Measurements from ENCODE around the gene SOX10.

Gene SOX10

GRCh38 chr22:37929390-37929789 is 55.0 kb downstream of the SOX10 start:
- no peak for DNase-seq

GRCh38 chr22:37927637-37927936 is 56.8 kb downstream of the SOX10 start:
- no peak for DNase-seq

GRCh38 chr22:37926771-37927636 is 57.4 kb downstream of the SOX10 start:
- DNase-seq, result no peak

GRCh38 chr22:37926358-37926757 is 58.0 kb downstream of the SOX10 start:
- no peak for DNase-seq

- DNase-seq, result no peak
Observed at GRCh38 chr22:37925767-37926166, 58.6 kb downstream of the SOX10 start.

GRCh38 chr22:37925330-37925729 is 59.0 kb downstream of the SOX10 start:
- DNase-seq, result no peak

- DNase-seq, result no peak
Observed at GRCh38 chr22:37924386-37925065, 59.8 kb downstream of the SOX10 start.

GRCh38 chr22:37923927-37924326 is 60.4 kb downstream of the SOX10 start:
- no peak for DNase-seq
